Omental fat pad (tissue), 4 donors: ENCODE results near the gene KCTD4. TPM values are rescaled to one million over a fixed set of nuclear protein-coding genes. Genes with fewer than 3 reads are reported as not detected.

Experiments used
- ATAC-seq: fragments of 150-250 bp; one replicate; pipeline ENCODE4 v1.9.1; 2016; ENCODE audit warnings: mild to moderate bottlenecking, moderate library complexity; ENCODE audit not compliant: low FRiP score
- DNase-seq: peaks from one replicate; pipeline ENCODE4 v3.0.0-alpha.2; 2019; ENCODE audit warnings: low spot score
- total RNA-seq, 4 donors: library from RNA; depleted of rRNA; stranded (reverse); fragments of >200 nt; gene quantifications; one replicate each; pipeline ENCODE4 v1.1.0, GENCODE V29; 2016
- TF ChIP-seq, protein P1 (sequence below), 3 donors: fragments of 450-650 bp; IDR thresholded peaks; one replicate each; pipeline ENCODE4 v1.5.1; 2016 to 2017; ENCODE audit warnings: antibody characterized with exemption in 3 of 3, mild to moderate bottlenecking in 3 of 3, moderate library complexity in 2 of 3

KCTD4 gene
- total RNA-seq, 4 donors from 2014 or later, result not detected

DNA sequence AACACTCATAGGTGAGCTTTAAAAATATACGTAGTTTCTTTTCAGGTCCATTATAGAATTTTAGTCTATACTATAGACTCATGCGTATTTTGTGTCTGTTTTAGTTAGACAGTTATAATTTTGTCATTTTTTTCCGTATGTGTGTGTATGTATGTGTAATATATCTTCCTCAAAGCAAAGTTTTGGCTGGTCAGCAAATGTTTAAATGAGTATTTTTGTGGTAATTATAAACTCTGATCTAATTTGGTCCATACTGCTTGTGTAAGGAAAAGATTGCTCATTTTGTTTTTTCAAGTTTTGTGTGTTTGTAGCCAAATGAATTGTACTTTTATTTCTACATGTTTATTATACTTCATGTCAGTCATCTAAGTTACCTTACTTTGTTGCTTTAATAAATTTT is 20.5 kb downstream of the KCTD4 start:
- TF ChIP-seq, protein P1, sequence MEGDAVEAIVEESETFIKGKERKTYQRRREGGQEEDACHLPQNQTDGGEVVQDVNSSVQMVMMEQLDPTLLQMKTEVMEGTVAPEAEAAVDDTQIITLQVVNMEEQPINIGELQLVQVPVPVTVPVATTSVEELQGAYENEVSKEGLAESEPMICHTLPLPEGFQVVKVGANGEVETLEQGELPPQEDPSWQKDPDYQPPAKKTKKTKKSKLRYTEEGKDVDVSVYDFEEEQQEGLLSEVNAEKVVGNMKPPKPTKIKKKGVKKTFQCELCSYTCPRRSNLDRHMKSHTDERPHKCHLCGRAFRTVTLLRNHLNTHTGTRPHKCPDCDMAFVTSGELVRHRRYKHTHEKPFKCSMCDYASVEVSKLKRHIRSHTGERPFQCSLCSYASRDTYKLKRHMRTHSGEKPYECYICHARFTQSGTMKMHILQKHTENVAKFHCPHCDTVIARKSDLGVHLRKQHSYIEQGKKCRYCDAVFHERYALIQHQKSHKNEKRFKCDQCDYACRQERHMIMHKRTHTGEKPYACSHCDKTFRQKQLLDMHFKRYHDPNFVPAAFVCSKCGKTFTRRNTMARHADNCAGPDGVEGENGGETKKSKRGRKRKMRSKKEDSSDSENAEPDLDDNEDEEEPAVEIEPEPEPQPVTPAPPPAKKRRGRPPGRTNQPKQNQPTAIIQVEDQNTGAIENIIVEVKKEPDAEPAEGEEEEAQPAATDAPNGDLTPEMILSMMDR (IDR thresholded peaks at IDR 0.05), result no peak
- DNase-seq (no peak), ATAC-seq (no peak)

DNA sequence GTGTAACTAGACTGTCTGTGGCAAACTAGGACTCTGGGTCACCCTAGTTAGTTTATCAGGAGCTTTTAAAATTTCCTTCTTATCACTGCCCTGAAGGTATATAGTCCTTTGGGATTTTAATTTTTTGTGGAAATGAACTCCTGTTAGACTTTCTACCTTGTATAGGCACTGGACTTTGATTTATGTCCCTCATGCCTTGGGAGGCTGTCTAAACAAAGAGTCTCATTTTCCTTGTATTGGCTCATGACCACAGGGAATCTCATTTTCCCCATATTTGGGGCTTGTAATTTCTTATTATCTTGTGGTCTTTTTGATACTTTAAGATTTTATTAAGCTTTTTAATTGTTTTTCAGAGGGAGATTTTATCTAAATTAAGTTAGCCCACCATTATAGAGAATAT is 21.4 kb downstream of the KCTD4 start:
- ATAC-seq, result no peak
- TF ChIP-seq, protein P1 (IDR thresholded peaks at IDR 0.05), result no peak
- DNase-seq, result no peak

DNA sequence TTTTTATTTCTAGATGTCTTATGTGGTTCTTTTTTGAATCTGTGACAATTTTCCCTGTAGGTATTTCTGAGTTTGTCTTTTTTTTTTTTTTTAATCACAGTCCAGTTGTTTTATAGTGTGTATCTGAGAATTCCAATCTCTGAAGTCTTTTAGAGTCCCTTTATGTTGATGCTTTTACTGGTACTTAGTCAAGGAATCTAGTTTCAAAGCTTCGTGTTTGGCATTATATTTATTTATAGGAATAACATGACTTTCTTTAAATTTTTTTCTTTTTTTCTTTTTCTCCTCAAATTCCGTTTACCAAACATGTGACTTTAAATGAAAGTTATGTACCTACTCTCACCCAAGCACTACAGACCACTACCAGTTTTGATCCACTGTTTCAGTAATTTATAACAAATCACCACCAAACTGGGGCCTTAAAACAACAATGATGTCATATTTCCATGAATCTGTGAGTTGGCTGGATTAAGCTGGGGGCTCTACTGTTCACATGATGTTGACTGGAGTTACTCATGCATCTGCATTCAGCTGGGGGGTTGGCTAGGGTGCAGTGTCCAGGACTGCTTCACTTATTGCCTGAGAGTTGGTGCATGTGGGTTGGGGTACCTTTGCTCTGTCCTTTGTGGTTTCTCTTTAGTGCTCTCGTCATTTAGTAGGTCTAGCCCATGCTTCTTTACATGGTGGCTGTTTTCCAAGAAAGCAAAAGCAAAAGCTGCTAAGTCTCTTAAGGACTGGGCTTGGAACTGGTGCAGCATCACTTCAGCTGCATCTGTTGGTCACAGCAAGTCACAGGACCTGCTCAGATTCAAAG is 22.3 kb downstream of the KCTD4 start:
- no peak for ATAC-seq
- no peak for DNase-seq
- TF ChIP-seq, protein P1 (IDR thresholded peaks at IDR 0.05), result no peak

DNA sequence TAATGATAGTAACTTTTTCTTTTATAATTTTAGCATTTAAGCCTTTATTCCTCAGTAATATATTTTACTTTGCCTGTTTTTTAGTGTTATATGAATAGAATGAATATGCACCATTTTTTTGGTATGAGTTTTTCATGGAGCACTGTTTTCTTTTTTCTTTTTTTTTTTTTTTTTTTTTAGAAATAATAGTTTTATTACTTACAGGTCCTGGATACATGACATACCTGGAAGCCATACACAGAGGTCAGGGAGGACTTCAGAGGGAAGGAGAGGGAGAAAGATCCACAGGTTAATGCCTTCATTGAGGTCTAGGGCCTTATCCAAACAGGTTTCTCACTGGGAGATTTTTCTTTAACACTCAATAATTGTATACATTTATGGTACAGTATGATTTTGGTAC is 26.4 kb downstream of the KCTD4 start:
- ATAC-seq, result no peak
- TF ChIP-seq, protein P1 (IDR thresholded peaks at IDR 0.05), result no peak
- no peak for DNase-seq

DNA sequence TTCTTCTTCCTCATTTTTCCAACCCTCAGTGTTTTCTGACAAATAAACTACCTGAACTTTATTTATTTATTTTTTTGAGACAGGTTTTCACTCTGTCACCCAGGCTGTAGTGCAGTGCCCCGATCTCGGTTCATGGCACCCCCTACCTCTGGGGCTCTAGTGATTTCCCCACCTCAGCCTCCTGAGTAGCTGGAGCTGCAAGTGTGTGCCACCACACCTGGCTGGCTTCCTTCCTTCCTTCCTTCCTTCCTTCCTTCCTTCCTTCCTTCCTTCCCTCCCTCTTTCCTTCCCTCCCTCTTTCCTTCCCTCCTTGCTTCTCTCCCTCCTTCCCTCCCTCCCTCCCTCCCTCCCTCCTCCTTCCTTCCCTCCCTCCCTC is 32.3 kb downstream of the KCTD4 start:
- DNase-seq, result no peak
- ATAC-seq, result no peak
- TF ChIP-seq, protein P1 (IDR thresholded peaks at IDR 0.05), result no peak

DNA sequence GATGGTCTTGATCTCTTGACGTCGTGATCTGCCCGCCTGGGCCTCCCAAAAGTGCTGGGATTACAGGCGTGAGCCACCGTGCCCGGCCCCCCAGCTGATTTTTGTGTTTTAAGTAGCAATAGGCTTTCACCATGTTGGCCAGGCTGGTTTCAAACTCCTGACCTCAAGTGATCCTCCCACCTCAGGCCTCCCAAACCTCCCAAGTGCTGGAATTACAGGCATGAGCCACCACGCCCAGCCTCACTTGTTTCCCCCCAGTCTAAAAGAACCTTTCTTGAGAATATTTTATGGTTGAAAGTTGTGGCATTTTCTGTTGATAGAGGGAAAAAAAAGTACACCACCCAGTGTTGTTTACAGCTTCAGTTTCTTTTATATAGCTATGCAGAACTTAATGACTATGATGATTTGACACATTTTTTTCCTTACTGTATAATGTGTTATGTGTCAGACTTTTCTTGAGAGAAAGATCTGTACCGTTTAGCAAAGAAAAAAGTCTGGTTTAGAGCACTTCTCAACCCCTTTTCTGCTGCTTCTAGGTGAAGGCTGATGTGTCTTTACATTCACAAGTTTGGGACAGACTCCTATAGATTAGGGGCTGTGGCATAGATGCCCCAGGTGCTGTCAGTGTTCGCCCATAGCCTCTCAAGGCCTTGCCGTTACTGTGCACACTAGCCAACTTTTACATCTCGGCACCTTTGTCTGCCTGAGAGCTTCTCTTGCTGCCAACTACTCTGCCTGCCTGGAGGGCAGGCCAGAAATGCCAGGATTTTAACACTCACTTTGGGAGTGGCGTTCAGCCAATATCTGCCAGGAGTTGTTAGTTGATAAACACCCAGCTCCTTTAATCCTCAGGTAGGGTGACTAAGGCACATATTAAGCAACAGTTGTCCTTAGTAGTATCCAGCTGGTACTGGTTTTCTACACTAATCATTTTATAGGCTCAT is 33.0 kb downstream of the KCTD4 start:
- ATAC-seq (peak; percentile 95), DNase-seq (no peak)
- TF ChIP-seq, protein P1 (IDR thresholded peaks at IDR 0.05), result no peak
